ENCODE results near the gene HIP1R. TPM values are rescaled to one million over a fixed set of nuclear protein-coding genes. Genes with fewer than 3 reads are reported as not detected.

The HIP1R gene
- total and polyA plus RNA-seq, 7 donors = 4.5 to 17.6 (median 8.0) TPM

GRCh38 chr12:122842505-122843405, 7.5 kb downstream of the HIP1R start:
- H3K4me3 ChIP-seq = no peak overlapping the region
- H3K4me1 ChIP-seq = peaks cover 13% of the 10 kb centered on the region
- peak in 1 of 4 donors; percentile 5 for ATAC-seq
- no peaks in the 10 kb centered on the region for H3K36me3 ChIP-seq (ENCODE audit: insufficient read depth in 1 of 2, low read depth in 1 of 2)
- no peak for DNase-seq
- H3K9me3 ChIP-seq = no peaks in the 10 kb centered on the region
- intact Hi-C loops (cut with DNase I) = no loop called here
- H3K27me3 ChIP-seq (ENCODE audit: insufficient read depth in 3 of 3, low read length in 2 of 3) = no peaks in the 10 kb centered on the region
- WGBS, 3 donors = 82 to 85% (median 84%) methylated on average over 21 to 22 of the region's 22 CpGs
- H3K27ac ChIP-seq = no peak overlapping the region
- TF ChIP-seq CTCF (IDR thresholded peaks at IDR 0.05) = no peak

- ATAC-seq (no peak), DNase-seq (peak in 1 of 2 donors; percentile 33)
- Histone ChIP-seq H3K4me1 (peaks cover 13% of the 10 kb centered on the region), H3K4me3 (no peak overlapping the region), H3K27ac (no peak overlapping the region), H3K9me3 (no peaks in the 10 kb centered on the region), H3K27me3 (ENCODE audit: insufficient read depth in 3 of 3, low read length in 2 of 3) (no peaks in the 10 kb centered on the region), H3K36me3 (ENCODE audit: insufficient read depth in 1 of 2, low read depth in 1 of 2) (no peaks in the 10 kb centered on the region)
- intact Hi-C loops (cut with DNase I) = no loop called here
- WGBS, 3 donors = 96 to 97% (median 96%) methylated on average over 8 of the region's 8 CpGs
- TF ChIP-seq CTCF (IDR thresholded peaks at IDR 0.05) = no peak
These were observed 8.2 kb downstream of the HIP1R start for GRCh38 chr12:122843455-122843854.

GRCh38 chr12:122844366-122844971, 9.2 kb downstream of the HIP1R start:
- H3K9me3 ChIP-seq = no peaks in the 10 kb centered on the region
- H3K27ac ChIP-seq = no peak overlapping the region
- TF ChIP-seq CTCF (IDR thresholded peaks at IDR 0.05) = no peak
- peak in 1 of 2 donors; percentile 19 for DNase-seq
- H3K27me3 ChIP-seq (ENCODE audit: insufficient read depth in 3 of 3, low read length in 2 of 3) = no peaks in the 10 kb centered on the region
- WGBS, 3 donors = 85 to 89% (median 86%) methylated on average over 8 of the region's 8 CpGs
- H3K36me3 ChIP-seq (ENCODE audit: insufficient read depth in 1 of 2, low read depth in 1 of 2) = no peaks in the 10 kb centered on the region
- H3K4me1 ChIP-seq = peaks cover 13% of the 10 kb centered on the region
- no peak overlapping the region for H3K4me3 ChIP-seq
- ATAC-seq = no peak
- intact Hi-C loops (cut with DNase I) = no loop called here

GRCh38 chr12:122845041-122845864, 10.0 kb downstream of the HIP1R start:
- DNase-seq (peak in 1 of 2 donors; percentile 38), ATAC-seq (no peak)
- H3K27me3 ChIP-seq (ENCODE audit: insufficient read depth in 3 of 3, low read length in 2 of 3) = no peaks in the 10 kb centered on the region
- no peaks in the 10 kb centered on the region for H3K36me3 ChIP-seq (ENCODE audit: insufficient read depth in 1 of 2, low read depth in 1 of 2)
- intact Hi-C loops (cut with DNase I) = no loop called here
- H3K9me3 ChIP-seq = no peaks in the 10 kb centered on the region
- no peak for TF ChIP-seq CTCF (IDR thresholded peaks at IDR 0.05)
- WGBS, 3 donors = 67 to 77% (median 68%) methylated on average over 29 to 30 of the region's 30 CpGs
- no peak overlapping the region for H3K4me3 ChIP-seq
- no peak overlapping the region for H3K27ac ChIP-seq
- H3K4me1 ChIP-seq = peaks cover 12% of the 10 kb centered on the region

All from psoas muscle (tissue), 8 donors.